Right lobe of liver (tissue), 6 donors: ENCODE results near the gene TXNIP. TPM values are rescaled to one million over a fixed set of nuclear protein-coding genes. Genes with fewer than 3 reads are reported as not detected.
A peak's percentile ranks its signal among the peaks of the same experiment; 100 is the strongest.

ENCODE experiments used
- ATAC-seq, 4 donors: fragments of 200-7000 bp; cut with Tn5 transposase; one replicate each; pipeline ENCODE4 v1.9.1; 2020; ENCODE audit warnings: mild to moderate bottlenecking in 4 of 4, moderate library complexity in 4 of 4
- DNase-seq, 3 donors: peaks; one replicate each; pipeline ENCODE4 v3.0.0-alpha.2; 2020
- H3K27ac ChIP-seq, 3 donors: fragments of 200-600 bp; one replicate each; pipeline ENCODE4 v1.8.0; 2022
- H3K27me3 ChIP-seq, 2 donors: fragments of 200-600 bp; one replicate each; pipeline ENCODE4 v1.8.0; 2022
- H3K36me3 ChIP-seq, 4 donors: fragments of 200-600 bp; sonication (generic) in 1 of 4; one replicate each; pipeline versions ENCODE4 v1.5.1 to v1.8.0; 2017 to 2022; ENCODE audit warnings: control low read depth in 1 of 4
- H3K4me1 ChIP-seq, 4 donors: fragments of 200-600 bp; sonication (generic) in 1 of 4; one replicate each; pipeline versions ENCODE4 v1.5.1 to v1.8.0; 2017 to 2022; ENCODE audit warnings: control low read depth in 1 of 4
- H3K4me3 ChIP-seq, 3 donors: fragments of 200-600 bp; one replicate each; pipeline ENCODE4 v1.8.0; 2022
- H3K9me3 ChIP-seq, 4 donors: fragments of 200-600 bp; sonication (generic) in 1 of 4; one replicate each; pipeline versions ENCODE4 v1.5.1 to v1.8.0; 2017 to 2022; ENCODE audit warnings: control low read depth in 1 of 4
- POLR2A ChIP-seq: fragments of 450-650 bp; IDR thresholded peaks from one replicate; pipeline ENCODE4 v1.6.1; 2017; ENCODE audit warnings: antibody characterized with exemption, mild to moderate bottlenecking
- WGBS: methylation state at CpG from one replicate; pipeline ENCODE4 v1.1.6; 2018; ENCODE audit warnings: low coverage, low lambda C conversion rate; ENCODE audit not compliant: insufficient coverage; ENCODE audit errors: missing lambda C conversion rate; 5-methylcytosine and 5-hydroxymethylcytosine counted together
- intact Hi-C, 2 donors: fragments of 100-400 bp; cut with DNase I; formaldehyde crosslinking; loops; one replicate each; pipeline versions ENCODE4 v1.11.2 to v1.14.1; 2022
- total RNA-seq, 6 experiments: library from RNA; depleted of rRNA in 2 of 6; stranded (reverse); fragments of >200 nt in 2 of 6; fragmentation: NEBNext Ultra II Directional in 3 of 6; extraction: Animal tissue kit (Norgen Biotek cat#: 25700) in 3 of 6; gene quantifications; one replicate each; pipeline versions ENCODE4 v1.1.0 to v1.2.4, GENCODE V29; 2016 to 2023
- TF ChIP-seq, protein P1 (sequence below), 4 donors: fragments of 200-600 bp in 3 of 4; fragments of 450-650 bp in 1 of 4; IDR thresholded peaks; one replicate each; pipeline versions ENCODE4 v1.5.1 to v1.8.0; 2016 to 2022; ENCODE audit warnings: antibody characterized with exemption in 4 of 4, mild to moderate bottlenecking in 2 of 4
- donor health status: DM: no; HTN: yes; CAD: no.
- donor health status: DM: no; HTN: no; CAD: no.
- donor health status: DM: no; HTN: no; CAD: no.
- donor health status: DM: no; HTN: yes; CAD: no.
- donor health status: DM: no; HTN: yes; CAD: no.

Gene TXNIP
- total RNA-seq, 6 experiments from 2014 or later = 56.3 to 398 (median 134) TPM

DNA sequence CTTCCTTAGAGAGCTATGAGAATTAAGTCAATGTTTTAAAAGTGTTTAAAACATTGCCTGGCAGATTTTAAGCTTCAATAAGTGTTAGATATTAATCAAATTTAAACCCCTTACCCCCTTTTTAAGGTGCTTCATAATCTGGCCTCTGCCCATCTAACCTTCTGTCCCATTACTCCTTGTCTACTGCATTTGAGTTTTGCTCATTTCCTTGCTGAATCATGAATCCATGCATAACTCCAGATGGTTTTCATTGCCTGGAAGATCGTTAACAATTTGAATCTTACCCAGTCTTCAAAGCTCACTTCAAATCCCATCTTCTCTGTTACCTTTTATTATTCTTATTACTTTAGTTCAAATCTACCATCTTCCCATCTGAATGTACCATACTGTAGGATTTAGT is 20.5 kb upstream of the TXNIP start:
- no peak overlapping the region for H3K4me3 ChIP-seq
- peaks cover 0 to 16% (median 0%) of the 10 kb centered on the region in 4 donors for H3K36me3 ChIP-seq
- H3K9me3 ChIP-seq = no peaks in the 10 kb centered on the region
- peaks cover 0 to 17% (median 0%) of the 10 kb centered on the region in 4 donors for H3K4me1 ChIP-seq
- WGBS = 77% methylated on average over 1 of the region's 1 CpG
- no peak overlapping the region for H3K27ac ChIP-seq
- H3K27me3 ChIP-seq = no peaks in the 10 kb centered on the region
- TF ChIP-seq POLR2A = no peak
- TF ChIP-seq, protein P1, sequence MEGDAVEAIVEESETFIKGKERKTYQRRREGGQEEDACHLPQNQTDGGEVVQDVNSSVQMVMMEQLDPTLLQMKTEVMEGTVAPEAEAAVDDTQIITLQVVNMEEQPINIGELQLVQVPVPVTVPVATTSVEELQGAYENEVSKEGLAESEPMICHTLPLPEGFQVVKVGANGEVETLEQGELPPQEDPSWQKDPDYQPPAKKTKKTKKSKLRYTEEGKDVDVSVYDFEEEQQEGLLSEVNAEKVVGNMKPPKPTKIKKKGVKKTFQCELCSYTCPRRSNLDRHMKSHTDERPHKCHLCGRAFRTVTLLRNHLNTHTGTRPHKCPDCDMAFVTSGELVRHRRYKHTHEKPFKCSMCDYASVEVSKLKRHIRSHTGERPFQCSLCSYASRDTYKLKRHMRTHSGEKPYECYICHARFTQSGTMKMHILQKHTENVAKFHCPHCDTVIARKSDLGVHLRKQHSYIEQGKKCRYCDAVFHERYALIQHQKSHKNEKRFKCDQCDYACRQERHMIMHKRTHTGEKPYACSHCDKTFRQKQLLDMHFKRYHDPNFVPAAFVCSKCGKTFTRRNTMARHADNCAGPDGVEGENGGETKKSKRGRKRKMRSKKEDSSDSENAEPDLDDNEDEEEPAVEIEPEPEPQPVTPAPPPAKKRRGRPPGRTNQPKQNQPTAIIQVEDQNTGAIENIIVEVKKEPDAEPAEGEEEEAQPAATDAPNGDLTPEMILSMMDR (IDR thresholded peaks at IDR 0.05) = no peak
- no peak for ATAC-seq
- intact Hi-C loops = loop anchor here (5.0 to 10.0 kb wide), 2 partner anchors 172 to 175 kb away; partner anchors contain the start of gene NUDT17 (in 1 of the 2)
- no peak for DNase-seq

DNA sequence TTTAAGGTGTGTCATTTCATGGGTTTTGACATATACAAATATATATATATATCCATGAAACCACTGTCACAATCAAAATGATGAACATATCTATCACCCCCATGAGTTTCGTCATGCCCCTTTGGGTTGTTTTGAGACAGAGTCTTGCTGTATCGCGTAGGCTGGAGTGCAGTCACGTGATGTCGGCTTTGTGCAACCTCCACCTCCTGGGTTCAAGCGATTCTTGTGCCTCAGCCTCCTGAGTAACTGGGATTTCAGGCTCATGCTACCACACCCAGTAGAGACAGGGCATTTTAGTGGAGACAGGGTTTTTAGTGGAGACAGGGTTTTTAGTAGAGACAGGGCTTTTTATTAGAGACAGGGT is 17.2 kb upstream of the TXNIP start:
- no peak for ATAC-seq
- Histone ChIP-seq H3K36me3 (peaks cover 0 to 9% (median 0%) of the 10 kb centered on the region in 4 donors), H3K27ac (no peak overlapping the region), H3K27me3 (no peaks in the 10 kb centered on the region), H3K9me3 (no peaks in the 10 kb centered on the region), H3K4me1 (peaks cover 0 to 8% (median 0%) of the 10 kb centered on the region in 4 donors), H3K4me3 (no peak overlapping the region)
- DNase-seq = no peak
- 57% methylated on average over 5 of the region's 6 CpGs for WGBS
- intact Hi-C loops = loop anchor here (5.0 to 10.0 kb wide), 2 partner anchors 36 to 169 kb away; partner anchors contain the start of gene NUDT17 (in 1 of the 2)
- no peak for TF ChIP-seq POLR2A
- TF ChIP-seq, protein P1 (IDR thresholded peaks at IDR 0.05) = no peak

DNA sequence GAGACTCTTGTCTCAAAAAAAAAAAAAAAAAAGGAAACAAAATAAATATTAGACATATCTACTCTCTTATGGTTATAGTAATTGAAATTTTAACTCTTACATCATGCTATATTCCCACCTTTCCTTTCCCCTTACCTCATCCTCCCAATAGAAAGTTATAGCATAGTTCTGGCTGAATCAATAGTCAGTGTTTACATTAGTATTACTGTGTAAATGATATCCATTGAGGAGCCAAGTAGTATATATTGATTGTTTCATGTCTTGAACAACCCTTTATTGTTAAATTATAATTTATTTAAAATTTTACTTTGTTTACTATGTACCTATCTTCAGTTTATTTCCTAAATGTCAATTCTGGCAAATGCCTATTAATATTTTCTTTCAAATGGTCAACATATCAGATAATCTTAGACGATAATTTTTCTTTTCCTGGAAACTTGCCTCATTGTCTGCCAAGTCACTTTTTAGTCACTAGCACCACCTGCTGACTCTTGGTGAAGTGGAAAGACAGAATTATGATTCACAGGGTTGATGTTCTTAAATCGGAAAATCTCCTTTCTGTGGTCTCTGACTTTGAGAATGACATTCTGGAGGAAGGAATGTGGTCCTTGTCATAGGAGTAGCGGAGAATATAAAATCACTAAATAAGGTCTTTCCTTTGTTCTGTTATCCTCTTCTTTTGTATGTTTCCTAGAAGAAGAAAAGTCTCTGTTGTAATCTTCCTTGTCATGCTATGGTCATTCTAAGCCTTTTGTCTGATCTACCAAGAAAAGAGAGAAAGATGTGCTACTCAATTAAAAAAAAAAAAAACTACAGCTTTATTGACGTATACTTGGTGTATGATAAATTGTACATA is 16.6 kb upstream of the TXNIP start:
- no peak overlapping the region for H3K27ac ChIP-seq
- H3K9me3 ChIP-seq = no peaks in the 10 kb centered on the region
- ATAC-seq (peak; percentile 70 to 76 (median 72)), DNase-seq (no peak)
- no peaks in the 10 kb centered on the region for H3K27me3 ChIP-seq
- H3K36me3 ChIP-seq = peaks cover 0 to 4% (median 0%) of the 10 kb centered on the region in 4 donors
- H3K4me3 ChIP-seq = no peak overlapping the region
- peaks cover 0 to 7% (median 0%) of the 10 kb centered on the region in 4 donors for H3K4me1 ChIP-seq
- 0% methylated on average over 4 of the region's 4 CpGs for WGBS
- TF ChIP-seq, protein P1 (IDR thresholded peaks at IDR 0.05) = peak; percentile 73 to 85 (median 81)
- TF ChIP-seq POLR2A = no peak
- intact Hi-C loops = loop anchor here (5.0 to 10.0 kb wide), 2 partner anchors 36 to 168 kb away; partner anchors contain the start of gene NUDT17 (in 1 of the 2)

DNA sequence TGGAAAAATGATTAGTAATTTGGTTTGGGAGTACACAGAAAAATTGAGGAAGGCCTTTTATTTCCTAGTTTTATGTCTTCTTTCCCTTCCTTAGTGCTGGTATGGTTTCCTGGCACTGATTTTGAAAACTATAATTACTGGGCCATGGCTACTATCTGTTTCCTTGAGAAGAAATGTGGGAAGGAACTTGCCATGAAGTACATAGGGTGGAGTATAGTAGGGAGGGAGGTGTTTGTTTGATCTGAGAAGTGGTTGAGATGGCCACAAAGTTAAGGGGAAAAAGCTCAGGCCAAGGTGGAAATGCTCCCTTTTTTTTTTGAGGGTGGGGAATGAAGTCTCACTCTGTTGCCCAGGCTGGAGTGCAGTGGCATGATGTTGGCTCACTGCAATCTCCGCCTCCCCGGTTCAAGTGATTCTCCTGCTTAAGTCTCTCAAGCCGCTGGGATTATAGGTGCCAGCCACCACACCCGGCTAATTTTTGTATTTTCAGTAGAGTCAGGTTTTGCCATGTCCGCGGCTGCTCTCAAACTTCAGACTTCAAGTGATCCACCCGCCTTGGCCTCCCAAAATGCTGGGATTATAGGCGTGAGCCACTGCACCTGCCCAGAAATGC is 13.9 kb upstream of the TXNIP start:
- intact Hi-C loops = loop anchor here (5.0 to 10.0 kb wide), 2 partner anchors 33 to 165 kb away; partner anchors contain the start of gene NUDT17 (in 1 of the 2)
- ATAC-seq (no peak), DNase-seq (no peak)
- TF ChIP-seq, protein P1 (IDR thresholded peaks at IDR 0.05) = no peak
- TF ChIP-seq POLR2A = no peak
- Histone ChIP-seq H3K27me3 (no peaks in the 10 kb centered on the region), H3K4me3 (no peak overlapping the region), H3K27ac (peak overlapping the region in 1 of 3 donors; percentile 15), H3K9me3 (no peaks in the 10 kb centered on the region), H3K4me1 (peaks cover 0 to 14% (median 1%) of the 10 kb centered on the region in 4 donors), H3K36me3 (no peaks in the 10 kb centered on the region)
- 95% methylated on average over 4 of the region's 8 CpGs for WGBS
